A673 (cell line): ENCODE results near the gene SOX10. TPM values are rescaled to one million over a fixed set of nuclear protein-coding genes. Genes with fewer than 3 reads are reported as not detected.

Source experiments
- BruUV-seq: library from RNA; stranded (reverse); fragments of 400-500 nt; replicated peaks from 2 replicates; lab custom pipeline; 2021; lab: Mats Ljungman, UMichigan
- CTCF ChIA-PET: fragments of 300-600 bp; sonication (Branson Sonifier 250); formaldehyde crosslinking; loops from one replicate; lab custom pipeline; 2022; ENCODE audit warnings: antibody characterized with exemption; lab: Charles Lee
- POLR2A ChIA-PET: fragments of 300-600 bp; sonication (Branson Sonifier 250); formaldehyde crosslinking; loops from one replicate; lab custom pipeline; 2022; ENCODE audit warnings: antibody characterized with exemption; ENCODE audit not compliant: low non-redundant PET; lab: Charles Lee
- DNase-seq: peaks from one replicate; pipeline ENCODE4 v3.0.0-alpha.2; 2015; ENCODE audit warnings: low spot score
- H3K27ac ChIP-seq: fragments of 200-600 bp; sonication (generic); 2 replicates; pipeline ENCODE4 v1.5.1; 2016; ENCODE audit warnings: mixed run types, low read depth, mild to moderate bottlenecking, mixed read lengths, antibody characterized with exemption, low read length; ENCODE audit not compliant: poor library complexity, severe bottlenecking
- H3K27me3 ChIP-seq: fragments of 200-600 bp; sonication (generic); replicated peaks from 2 replicates; pipeline ENCODE4 v1.6.1; 2017; ENCODE audit warnings: mixed run types, low read depth, mild to moderate bottlenecking, mixed read lengths, antibody characterized with exemption, low read length; ENCODE audit not compliant: insufficient read depth, poor library complexity
- H3K36me3 ChIP-seq: fragments of 200-600 bp; sonication (generic); 2 replicates; pipeline ENCODE4 v1.6.1; 2016; ENCODE audit warnings: mixed run types, mild to moderate bottlenecking, mixed read lengths, antibody characterized with exemption, low read length; ENCODE audit not compliant: insufficient read depth, poor library complexity, severe bottlenecking
- H3K4me1 ChIP-seq: fragments of 200-600 bp; sonication (generic); 2 replicates; pipeline ENCODE4 v1.6.1; 2017; ENCODE audit warnings: mixed run types, mild to moderate bottlenecking, mixed read lengths, antibody characterized with exemption, low read length; ENCODE audit not compliant: insufficient read depth, poor library complexity, severe bottlenecking
- H3K4me3 ChIP-seq: fragments of 200-600 bp; sonication (generic); 2 replicates; pipeline ENCODE4 v1.5.1; 2016; ENCODE audit warnings: low read depth, mixed run types, mild to moderate bottlenecking, mixed read lengths, low read length; ENCODE audit not compliant: poor library complexity, severe bottlenecking
- H3K9me3 ChIP-seq: fragments of 200-600 bp; sonication (generic); 2 replicates; pipeline ENCODE4 v1.6.1; 2016; ENCODE audit warnings: mixed run types, low read depth, mild to moderate bottlenecking, mixed read lengths, antibody characterized with exemption, low read length; ENCODE audit not compliant: poor library complexity, severe bottlenecking
- CTCF ChIP-seq: fragments of 300-800, 200-600 bp; sonication (generic); conservative IDR thresholded peaks from 2 replicates; pipeline ENCODE4 v1.5.1; 2017; ENCODE audit warnings: low read depth, mild to moderate bottlenecking, antibody characterized with exemption, low read length, moderate library complexity, mixed read lengths
- EZH2 ChIP-seq: fragments of 200-600 bp; sonication (generic); IDR thresholded peaks from 2 replicates; pipeline ENCODE4 v1.6.1; 2017; ENCODE audit warnings: borderline replicate concordance, low read depth, mild to moderate bottlenecking, mixed read lengths, antibody characterized with exemption, low read length; ENCODE audit not compliant: poor library complexity, severe bottlenecking
- intact Hi-C: fragments of 100-400 bp; cut with micrococcal nuclease; formaldehyde crosslinking; loops from one replicate; pipeline ENCODE4 v1.10.0; 2022; ENCODE audit not compliant: unreplicated experiment
- total RNA-seq: library from RNA; stranded (reverse); gene quantifications from 2 replicates; pipeline ENCODE4 v1.2.3, GENCODE V29; 2021

Gene SOX10
- total RNA-seq, 1 experiment from 2014 or later: not detected

GRCh38 chr22:38007330-38007902 lies 23.1 kb upstream of the SOX10 start:
- no peak for DNase-seq
- Histone ChIP-seq H3K27me3 (no peaks in the 10 kb centered on the region), H3K9me3 (no peaks in the 10 kb centered on the region), H3K36me3 (no peaks in the 10 kb centered on the region), H3K4me3 (no peak overlapping the region), H3K27ac (no peak overlapping the region), H3K4me1 (no peaks in the 10 kb centered on the region)
- BruUV-seq: no TSS peak
- TF ChIP-seq EZH2: no peak
- TF ChIP-seq CTCF: no peak
- CTCF ChIA-PET: no interaction called here
- POLR2A ChIA-PET: no interaction called here
- intact Hi-C loops: no loop called here

GRCh38 chr22:38006906-38007305 lies 22.6 kb upstream of the SOX10 start:
- no peak overlapping the region for H3K27ac ChIP-seq
- no peaks in the 10 kb centered on the region for H3K36me3 ChIP-seq
- TF ChIP-seq CTCF: no peak
- no peak for TF ChIP-seq EZH2
- no TSS peak for BruUV-seq
- no peaks in the 10 kb centered on the region for H3K4me1 ChIP-seq
- no peak overlapping the region for H3K4me3 ChIP-seq
- ChIA-PET CTCF (no interaction called here), POLR2A (no interaction called here)
- H3K9me3 ChIP-seq: no peaks in the 10 kb centered on the region
- intact Hi-C loops: no loop called here
- H3K27me3 ChIP-seq: no peaks in the 10 kb centered on the region
- DNase-seq: no peak

GRCh38 chr22:38005943-38006342 lies 21.6 kb upstream of the SOX10 start:
- Histone ChIP-seq H3K36me3 (no peaks in the 10 kb centered on the region), H3K4me3 (no peak overlapping the region), H3K27ac (no peak overlapping the region), H3K4me1 (no peaks in the 10 kb centered on the region), H3K9me3 (no peaks in the 10 kb centered on the region), H3K27me3 (no peaks in the 10 kb centered on the region)
- intact Hi-C loops: no loop called here
- no TSS peak for BruUV-seq
- no peak for TF ChIP-seq EZH2
- TF ChIP-seq CTCF: no peak
- POLR2A ChIA-PET: no interaction called here
- CTCF ChIA-PET: no interaction called here
- no peak for DNase-seq
